ENCODE measurements around the gene KIF16B.
"Not testable (repeated sequence)": the region's sequence is repeated elsewhere in the genome, so short reads cannot be mapped to it uniquely, and the experiment has no call there.

The KIF16B gene

GRCh38 chr20:16596991-16597390 lies 23.7 kb upstream of the KIF16B start:
- Histone ChIP-seq H3K4me1 (no peaks in the 10 kb centered on the region), H3K9me3 (ENCODE audit: control insufficient read depth, low read length) (no peaks in the 10 kb centered on the region), H3K79me2 (no peaks in the 10 kb centered on the region), H3K27ac (no peak overlapping the region), H3K4me3 (ENCODE audit: low read depth, low read length) (no peak overlapping the region), H3K9ac (no peak overlapping the region), H3K36me3 (ENCODE audit: control insufficient read depth, insufficient read depth, low read length) (no peaks in the 10 kb centered on the region), H3K4me2 (ENCODE audit: low read length) (no peak overlapping the region), H2AFZ (no peak overlapping the region), H3K27me3 (ENCODE audit: control insufficient read depth, insufficient read depth, low read length) (no peaks in the 10 kb centered on the region)
- TF ChIP-seq CTCF (IDR thresholded peaks at IDR 0.05): no peak

GRCh38 chr20:16596404-16596803 lies 23.2 kb upstream of the KIF16B start:
- not testable (repeated sequence) for H3K27ac ChIP-seq; H3K4me3 ChIP-seq (ENCODE audit: low read depth, low read length); H2AFZ ChIP-seq; H3K4me1 ChIP-seq; H3K27me3 ChIP-seq (ENCODE audit: control insufficient read depth, insufficient read depth, low read length); H3K36me3 ChIP-seq (ENCODE audit: control insufficient read depth, insufficient read depth, low read length); H3K4me2 ChIP-seq (ENCODE audit: low read length); H3K9me3 ChIP-seq (ENCODE audit: control insufficient read depth, low read length); H3K79me2 ChIP-seq; H3K9ac ChIP-seq

GRCh38 chr20:16595376-16595775 lies 22.1 kb upstream of the KIF16B start:
- Histone ChIP-seq H3K36me3 (ENCODE audit: control insufficient read depth, insufficient read depth, low read length) (no peaks in the 10 kb centered on the region), H3K4me2 (ENCODE audit: low read length) (no peak overlapping the region), H3K4me3 (ENCODE audit: low read depth, low read length) (no peak overlapping the region), H3K27ac (no peak overlapping the region), H2AFZ (no peak overlapping the region), H3K27me3 (ENCODE audit: control insufficient read depth, insufficient read depth, low read length) (no peaks in the 10 kb centered on the region), H3K9me3 (ENCODE audit: control insufficient read depth, low read length) (no peaks in the 10 kb centered on the region), H3K4me1 (no peaks in the 10 kb centered on the region), H3K79me2 (no peaks in the 10 kb centered on the region), H3K9ac (no peak overlapping the region)
- TF ChIP-seq CTCF (IDR thresholded peaks at IDR 0.05): no peak

- TF ChIP-seq CTCF (IDR thresholded peaks at IDR 0.05): no peak
- Histone ChIP-seq H3K27ac (no peak overlapping the region), H2AFZ (no peak overlapping the region), H3K27me3 (ENCODE audit: control insufficient read depth, insufficient read depth, low read length) (no peaks in the 10 kb centered on the region), H3K36me3 (ENCODE audit: control insufficient read depth, insufficient read depth, low read length) (no peaks in the 10 kb centered on the region), H3K9me3 (ENCODE audit: control insufficient read depth, low read length) (no peaks in the 10 kb centered on the region), H3K4me2 (ENCODE audit: low read length) (no peak overlapping the region), H3K79me2 (no peaks in the 10 kb centered on the region), H3K4me3 (ENCODE audit: low read depth, low read length) (no peak overlapping the region), H3K9ac (no peak overlapping the region), H3K4me1 (no peaks in the 10 kb centered on the region)
Measured at GRCh38 chr20:16590041-16590633, 16.9 kb upstream of the KIF16B start.

- Histone ChIP-seq H3K27me3 (ENCODE audit: control insufficient read depth, insufficient read depth, low read length) (no peaks in the 10 kb centered on the region), H3K4me1 (no peaks in the 10 kb centered on the region), H3K79me2 (no peaks in the 10 kb centered on the region), H3K27ac (no peak overlapping the region), H3K9ac (no peak overlapping the region), H3K36me3 (ENCODE audit: control insufficient read depth, insufficient read depth, low read length) (no peaks in the 10 kb centered on the region), H3K9me3 (ENCODE audit: control insufficient read depth, low read length) (no peaks in the 10 kb centered on the region), H2AFZ (no peak overlapping the region), H3K4me3 (ENCODE audit: low read depth, low read length) (no peak overlapping the region), H3K4me2 (ENCODE audit: low read length) (no peak overlapping the region)
- TF ChIP-seq CTCF (IDR thresholded peaks at IDR 0.05): no peak
Measured at GRCh38 chr20:16589623-16590022, 16.4 kb upstream of the KIF16B start.

All from parathyroid adenoma (tissue), 2 donors.